Central memory CD8-positive, alpha-beta T cell (primary cell): Measurements from ENCODE around the gene ARHGAP45.

Experiments used
- ATAC-seq: fragments of 150-1000 bp; cut with Tn5 transposase; replicated peaks from 2 replicates; pipeline ENCODE4 v1.10.0; 2022; ENCODE audit warnings: mild to moderate bottlenecking, moderate FRiP score, moderate number of reproducible peaks; ENCODE audit not compliant: poor library complexity, severe bottlenecking; ENCODE audit errors: extremely low read depth
- DNase-seq, 2 donors: peaks; one replicate each; pipeline ENCODE4 v3.0.0; 2021; ENCODE audit warnings: low spot score in 2 of 2
- H3K27ac Mint-ChIP-seq: one replicate; pipeline ENCODE4 v1.8.0; 2022; ENCODE audit warnings: low read depth, mild to moderate bottlenecking, moderate library complexity, mixed read lengths
- H3K27me3 Mint-ChIP-seq: one replicate; pipeline ENCODE4 v1.8.0; 2022; ENCODE audit warnings: mixed read lengths
- H3K36me3 Mint-ChIP-seq: one replicate; pipeline ENCODE4 v1.8.0; 2022; ENCODE audit warnings: mild to moderate bottlenecking, moderate library complexity, mixed read lengths; ENCODE audit not compliant: insufficient read depth
- H3K4me1 Mint-ChIP-seq: one replicate; pipeline ENCODE4 v1.8.0; 2022; ENCODE audit warnings: mixed read lengths
- H3K4me3 Mint-ChIP-seq: one replicate; pipeline ENCODE4 v1.8.0; 2022; ENCODE audit warnings: mild to moderate bottlenecking, moderate library complexity, mixed read lengths
- H3K9me3 Mint-ChIP-seq: one replicate; pipeline ENCODE4 v1.8.0; 2022; ENCODE audit warnings: mixed read lengths

The ARHGAP45 gene

DNA sequence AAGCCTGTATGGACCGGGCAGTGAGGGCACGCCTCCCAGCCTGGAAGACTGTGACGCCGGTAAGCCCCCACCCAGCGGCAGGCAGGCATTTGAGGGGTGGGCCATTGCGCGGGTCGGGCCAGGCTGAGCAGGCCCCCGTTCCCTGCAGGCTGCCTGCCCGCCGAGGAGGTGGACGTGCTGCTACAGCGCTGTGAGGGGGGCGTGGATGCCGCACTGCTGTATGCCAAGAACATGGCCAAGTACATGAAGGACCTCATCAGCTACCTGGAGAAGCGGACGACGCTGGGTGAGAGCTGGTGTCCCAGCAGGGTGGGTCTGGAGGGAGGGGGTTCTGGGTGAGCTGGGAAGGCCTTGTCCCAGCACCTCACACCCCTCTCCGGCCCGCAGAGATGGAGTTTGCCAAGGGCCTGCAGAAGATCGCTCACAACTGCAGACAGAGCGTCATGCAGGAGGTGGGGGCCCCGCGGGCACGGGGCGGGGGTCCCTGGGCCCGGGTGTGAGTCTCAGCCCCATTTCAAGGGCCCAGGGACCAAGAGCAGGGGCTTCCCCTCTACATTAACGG is 7.1 kb downstream of the ARHGAP45 start:
- Mint-ChIP-seq H3K4me1 (peaks cover 45% of the 10 kb centered on the region), H3K4me3 (peak overlapping the region; percentile 69), H3K27ac (peak overlapping the region; percentile 98), H3K36me3 (peaks cover 88% of the 10 kb centered on the region), H3K9me3 (no peaks in the 10 kb centered on the region), H3K27me3 (no peaks in the 10 kb centered on the region)
- DNase-seq (no peak), ATAC-seq (no peak)

DNA sequence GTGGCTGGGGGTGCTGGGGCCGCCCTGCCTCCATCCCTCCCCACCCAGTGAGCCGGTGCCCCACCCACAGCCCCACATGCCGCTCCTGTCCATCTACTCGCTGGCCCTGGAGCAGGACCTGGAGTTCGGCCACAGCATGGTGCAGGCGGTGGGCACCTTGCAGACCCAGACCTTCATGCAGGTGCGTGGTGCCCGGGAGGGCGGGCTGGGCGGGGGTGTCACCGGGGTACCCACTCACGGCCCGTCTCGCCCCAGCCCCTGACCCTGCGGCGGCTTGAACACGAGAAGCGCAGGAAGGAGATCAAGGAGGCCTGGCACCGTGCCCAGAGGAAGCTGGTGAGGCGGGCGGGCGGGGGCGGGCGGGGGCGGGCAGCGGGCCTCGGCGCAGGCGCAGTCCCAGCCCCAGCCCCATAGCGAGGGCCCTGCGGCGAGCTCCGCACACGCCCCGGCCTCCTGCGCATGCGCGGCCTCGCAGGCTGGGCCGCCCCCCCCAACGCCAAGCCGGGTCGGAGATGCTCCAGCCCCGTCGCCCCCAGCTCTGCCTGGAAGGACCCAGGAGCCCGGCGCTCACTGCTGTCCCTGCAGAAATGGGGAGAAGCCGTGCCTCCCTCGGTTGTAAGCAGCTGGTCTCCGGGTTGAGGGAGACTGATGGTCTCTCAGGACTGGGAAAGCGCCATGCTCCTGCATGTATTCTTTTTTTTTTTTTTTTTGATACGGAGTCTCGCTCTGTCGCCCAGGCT is 7.7 kb downstream of the ARHGAP45 start:
- Mint-ChIP-seq H3K27ac (peak overlapping the region; percentile 98), H3K27me3 (no peaks in the 10 kb centered on the region), H3K4me1 (peaks cover 39% of the 10 kb centered on the region), H3K4me3 (peak overlapping the region; percentile 69), H3K9me3 (no peaks in the 10 kb centered on the region), H3K36me3 (peaks cover 89% of the 10 kb centered on the region)
- ATAC-seq (peak; percentile 21), DNase-seq (peak; percentile 86 to 93)

DNA sequence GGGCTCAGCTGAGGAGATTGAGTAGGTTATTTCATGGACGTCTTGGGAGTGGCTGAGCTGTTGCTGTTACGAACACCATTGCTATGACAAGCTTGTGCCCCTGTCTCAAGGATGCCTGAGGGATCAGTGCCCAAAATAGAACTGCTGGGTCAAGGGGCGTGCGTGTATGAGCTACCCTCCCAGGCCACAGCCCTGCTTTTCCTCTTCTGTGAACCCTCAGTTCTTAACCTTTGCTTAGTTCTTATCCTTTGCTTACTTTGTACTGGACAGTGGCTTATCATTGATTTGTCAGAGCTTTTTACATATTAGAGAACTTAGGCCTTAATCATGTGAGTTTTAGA is 9.0 kb downstream of the ARHGAP45 start:
- no peaks in the 10 kb centered on the region for H3K9me3 Mint-ChIP-seq
- peaks cover 90% of the 10 kb centered on the region for H3K36me3 Mint-ChIP-seq
- DNase-seq (no peak), ATAC-seq (no peak)
- H3K4me1 Mint-ChIP-seq = peaks cover 44% of the 10 kb centered on the region
- peak overlapping the region; percentile 96 for H3K27ac Mint-ChIP-seq
- H3K4me3 Mint-ChIP-seq = peak overlapping the region; percentile 69
- H3K27me3 Mint-ChIP-seq = no peaks in the 10 kb centered on the region

DNA sequence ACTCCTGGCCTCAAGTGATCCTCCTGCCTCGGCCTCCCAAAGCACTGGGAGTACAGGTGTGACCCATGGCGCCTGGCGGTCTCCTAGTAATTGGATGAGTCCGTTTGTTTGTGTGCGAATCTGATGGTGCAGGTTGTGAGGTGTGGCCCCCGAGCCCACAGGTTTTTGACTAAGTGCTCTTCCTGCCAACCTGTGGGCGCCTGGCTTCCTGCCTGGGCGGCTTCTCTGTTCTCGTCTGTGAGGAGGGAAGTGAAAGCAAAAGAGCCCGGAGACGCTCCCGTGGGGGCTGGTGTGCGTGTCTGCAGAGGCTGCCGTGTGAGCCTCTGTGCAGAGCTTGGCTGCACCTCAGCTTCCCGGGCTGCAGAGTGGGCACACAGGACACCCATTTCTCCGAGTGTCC is 10.0 kb downstream of the ARHGAP45 start:
- no peaks in the 10 kb centered on the region for H3K9me3 Mint-ChIP-seq
- DNase-seq = peak; percentile 78 to 92
- H3K36me3 Mint-ChIP-seq = peaks cover 94% of the 10 kb centered on the region
- peaks cover 43% of the 10 kb centered on the region for H3K4me1 Mint-ChIP-seq
- no peaks in the 10 kb centered on the region for H3K27me3 Mint-ChIP-seq
- peak overlapping the region; percentile 96 for H3K27ac Mint-ChIP-seq
- peak overlapping the region; percentile 83 for H3K4me3 Mint-ChIP-seq
- peak; percentile 86 for ATAC-seq

DNA sequence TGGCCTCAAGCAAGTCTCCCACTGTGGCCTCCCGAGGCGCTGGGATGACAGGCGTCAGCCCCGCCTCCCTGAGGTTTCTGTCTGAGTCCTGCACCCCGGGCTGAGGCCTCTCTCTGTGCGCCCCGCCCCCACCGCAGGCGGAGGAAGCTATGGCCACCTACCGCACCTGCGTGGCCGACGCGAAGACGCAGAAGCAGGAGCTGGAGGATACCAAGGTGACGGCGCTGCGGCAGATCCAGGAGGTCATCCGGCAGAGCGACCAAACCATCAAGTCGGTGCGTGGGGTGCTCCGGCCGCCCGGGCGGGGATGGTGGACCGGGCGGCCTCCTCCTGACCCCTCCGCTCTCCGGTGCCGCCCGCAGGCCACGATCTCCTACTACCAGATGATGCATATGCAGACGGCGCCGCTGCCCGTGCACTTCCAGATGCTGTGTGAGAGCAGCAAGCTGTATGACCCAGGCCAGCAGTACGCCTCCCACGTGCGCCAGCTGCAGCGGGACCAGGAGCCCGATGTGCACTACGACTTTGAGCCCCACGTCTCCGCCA is 12.7 kb downstream of the ARHGAP45 start:
- H3K9me3 Mint-ChIP-seq = no peaks in the 10 kb centered on the region
- peaks cover 31% of the 10 kb centered on the region for H3K4me1 Mint-ChIP-seq
- H3K36me3 Mint-ChIP-seq = peaks cover 94% of the 10 kb centered on the region
- H3K27me3 Mint-ChIP-seq = no peaks in the 10 kb centered on the region
- no peak for ATAC-seq
- H3K4me3 Mint-ChIP-seq = peak overlapping the region; percentile 83
- no peak for DNase-seq
- H3K27ac Mint-ChIP-seq = peak overlapping the region; percentile 96

DNA sequence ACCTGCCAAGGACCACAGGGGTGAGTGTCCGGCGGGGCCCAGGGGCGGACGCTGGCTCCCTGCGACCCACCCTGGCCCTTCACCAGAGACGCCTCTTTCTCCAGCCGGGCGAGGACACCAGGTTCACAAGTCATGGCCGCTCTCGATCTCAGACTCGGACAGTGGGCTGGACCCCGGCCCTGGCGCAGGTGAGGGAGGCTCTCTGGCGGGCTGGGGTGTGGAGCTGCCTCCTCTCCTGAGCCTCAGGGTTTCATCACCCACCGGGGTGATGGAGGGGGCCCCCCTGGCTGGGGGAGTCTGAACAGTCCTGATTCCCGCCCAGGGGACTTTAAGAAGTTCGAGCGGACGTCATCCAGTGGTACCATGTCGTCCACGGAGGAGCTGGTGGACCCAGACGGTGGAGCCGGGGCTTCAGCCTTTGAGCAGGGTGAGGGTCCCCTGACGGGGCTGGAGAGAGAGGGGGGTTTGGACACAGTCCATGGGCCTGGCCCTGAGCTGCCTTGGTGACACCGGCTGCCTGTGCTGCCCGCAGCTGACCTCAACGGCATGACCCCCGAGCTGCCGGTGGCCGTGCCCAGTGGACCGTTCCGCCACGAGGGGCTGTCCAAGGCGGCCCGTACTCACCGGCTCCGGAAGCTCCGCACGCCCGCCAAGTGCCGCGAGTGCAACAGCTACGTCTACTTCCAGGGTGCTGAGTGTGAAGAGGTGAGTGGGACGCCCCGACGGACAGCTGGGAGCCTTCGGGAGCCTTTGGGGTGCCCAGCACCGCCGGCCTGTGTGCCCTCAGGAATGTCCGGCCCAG is 13.6 kb downstream of the ARHGAP45 start:
- Mint-ChIP-seq H3K27ac (peak overlapping the region; percentile 96), H3K4me1 (peaks cover 37% of the 10 kb centered on the region), H3K27me3 (no peaks in the 10 kb centered on the region), H3K4me3 (peak overlapping the region; percentile 83), H3K9me3 (no peaks in the 10 kb centered on the region), H3K36me3 (peaks cover 94% of the 10 kb centered on the region)
- no peak for ATAC-seq
- DNase-seq = no peak

DNA sequence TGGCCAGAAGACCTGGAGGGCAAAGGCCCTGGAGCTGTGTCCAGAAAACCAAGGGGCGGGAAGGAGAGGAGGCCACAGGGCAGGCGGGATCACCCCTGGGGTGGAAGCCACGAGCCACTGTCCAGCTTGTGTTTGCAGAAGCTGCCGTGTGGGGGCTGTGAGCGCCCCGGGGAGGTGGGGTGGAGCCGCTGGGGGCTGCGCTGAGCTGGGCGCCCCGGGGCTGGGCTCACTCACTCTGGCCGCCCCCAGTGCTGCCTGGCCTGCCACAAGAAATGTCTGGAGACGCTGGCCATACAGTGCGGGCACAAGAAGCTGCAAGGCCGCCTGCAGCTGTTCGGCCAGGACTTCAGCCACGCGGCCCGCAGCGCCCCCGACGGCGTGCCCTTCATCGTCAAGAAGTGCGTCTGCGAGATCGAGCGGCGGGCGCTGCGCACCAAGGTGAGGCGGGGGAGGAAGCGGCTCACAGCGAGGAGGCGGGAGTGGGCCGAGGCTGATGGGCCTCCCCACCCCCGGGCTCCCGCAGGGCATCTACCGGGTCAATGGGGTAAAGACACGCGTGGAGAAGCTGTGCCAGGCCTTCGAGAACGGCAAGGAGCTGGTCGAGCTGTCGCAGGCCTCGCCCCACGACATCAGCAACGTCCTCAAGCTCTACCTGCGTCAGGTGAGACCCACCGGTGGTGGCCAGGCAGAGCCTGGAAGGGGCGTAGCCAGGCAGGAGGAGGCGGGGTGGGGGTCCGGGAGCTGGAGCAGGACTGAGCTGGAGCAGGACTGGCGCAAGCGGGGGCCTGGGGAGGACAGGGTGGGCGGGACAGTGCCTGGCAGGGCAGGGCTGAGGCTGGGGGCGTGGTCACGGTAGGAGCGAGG is 14.6 kb downstream of the ARHGAP45 start:
- Mint-ChIP-seq H3K27ac (peak overlapping the region; percentile 96), H3K4me1 (peaks cover 32% of the 10 kb centered on the region), H3K36me3 (peaks cover 94% of the 10 kb centered on the region), H3K4me3 (peak overlapping the region; percentile 83), H3K27me3 (no peaks in the 10 kb centered on the region), H3K9me3 (no peaks in the 10 kb centered on the region)
- DNase-seq (no peak), ATAC-seq (no peak)

DNA sequence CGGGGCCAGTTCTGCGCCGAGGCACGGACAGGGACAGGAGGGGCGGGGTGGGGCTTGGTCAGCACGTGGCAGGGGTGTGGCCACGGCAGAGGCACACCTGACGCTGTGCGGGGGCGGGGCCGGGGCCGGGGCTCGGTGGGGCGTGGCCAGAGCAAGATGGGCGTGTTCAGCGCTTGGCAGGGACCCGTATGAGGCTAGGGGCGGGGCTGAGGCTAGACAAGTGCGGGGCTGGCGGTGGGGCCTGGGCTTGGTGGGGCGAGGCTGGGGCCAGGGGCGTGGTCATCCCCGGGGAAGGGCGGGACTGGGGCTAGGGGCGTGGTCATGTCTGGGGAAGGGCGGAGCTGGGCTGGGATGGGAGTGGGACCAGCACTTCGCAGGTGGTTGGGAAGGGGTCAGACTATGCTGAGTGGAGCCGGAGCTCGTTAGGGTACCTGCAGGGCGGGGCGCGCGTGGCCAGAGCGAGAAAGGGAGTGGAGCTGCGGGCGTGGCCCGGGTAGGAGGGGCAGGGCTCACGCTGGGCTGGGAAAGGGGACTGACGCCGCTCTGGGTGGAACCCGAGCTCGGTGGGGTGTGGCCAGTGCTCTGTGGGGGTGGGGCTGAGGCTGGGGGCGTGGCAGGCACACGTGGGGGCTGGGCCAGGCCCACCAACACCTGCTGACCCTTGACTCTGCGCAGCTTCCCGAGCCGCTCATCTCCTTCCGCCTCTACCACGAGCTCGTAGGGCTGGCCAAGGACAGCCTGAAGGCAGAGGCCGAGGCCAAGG is 15.4 kb downstream of the ARHGAP45 start:
- no peaks in the 10 kb centered on the region for H3K9me3 Mint-ChIP-seq
- peak; percentile 68 for ATAC-seq
- H3K4me1 Mint-ChIP-seq = peaks cover 26% of the 10 kb centered on the region
- H3K36me3 Mint-ChIP-seq = peaks cover 94% of the 10 kb centered on the region
- peak overlapping the region; percentile 96 for H3K27ac Mint-ChIP-seq
- peak overlapping the region; percentile 83 for H3K4me3 Mint-ChIP-seq
- peak; percentile 66 to 76 for DNase-seq
- H3K27me3 Mint-ChIP-seq = no peaks in the 10 kb centered on the region

DNA sequence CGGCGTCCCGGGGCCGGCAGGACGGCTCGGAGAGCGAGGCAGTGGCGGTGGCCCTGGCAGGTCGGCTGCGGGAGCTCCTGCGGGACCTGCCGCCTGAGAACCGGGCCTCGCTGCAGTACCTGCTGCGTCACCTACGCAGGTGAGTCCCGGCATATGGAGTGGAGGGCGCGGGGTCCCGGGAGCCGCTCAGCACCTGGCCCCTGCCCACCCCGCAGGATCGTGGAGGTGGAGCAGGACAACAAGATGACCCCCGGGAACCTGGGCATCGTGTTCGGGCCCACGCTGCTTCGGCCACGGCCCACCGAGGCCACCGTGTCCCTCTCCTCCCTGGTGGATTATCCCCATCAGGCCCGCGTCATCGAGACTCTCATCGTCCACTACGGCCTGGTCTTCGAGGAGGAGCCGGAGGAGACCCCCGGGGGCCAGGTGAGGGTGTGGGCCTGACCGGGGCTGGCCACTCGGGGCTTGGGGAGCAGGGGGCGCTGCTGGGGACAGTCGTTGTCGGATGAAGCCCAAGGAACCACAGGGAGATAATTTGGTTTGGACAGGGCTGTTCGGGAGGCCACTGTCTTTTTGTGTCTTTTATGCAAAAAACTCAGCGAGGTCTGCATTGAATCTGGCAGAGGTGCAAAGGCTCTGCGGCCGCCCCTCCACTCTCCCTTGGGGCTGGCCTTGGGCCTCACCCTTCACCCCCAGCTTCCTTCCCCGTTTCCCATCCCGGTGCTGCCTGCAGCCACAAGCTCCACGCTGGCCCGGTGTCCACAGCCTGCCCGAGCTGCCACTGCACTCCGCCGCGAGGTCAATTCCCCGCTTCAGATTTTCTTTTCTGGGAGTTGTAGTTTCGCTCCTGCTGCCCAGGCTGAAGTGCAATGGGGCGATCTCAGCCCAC is 16.2 kb downstream of the ARHGAP45 start:
- Mint-ChIP-seq H3K9me3 (no peaks in the 10 kb centered on the region), H3K4me1 (peaks cover 34% of the 10 kb centered on the region)
- DNase-seq = no peak

DNA sequence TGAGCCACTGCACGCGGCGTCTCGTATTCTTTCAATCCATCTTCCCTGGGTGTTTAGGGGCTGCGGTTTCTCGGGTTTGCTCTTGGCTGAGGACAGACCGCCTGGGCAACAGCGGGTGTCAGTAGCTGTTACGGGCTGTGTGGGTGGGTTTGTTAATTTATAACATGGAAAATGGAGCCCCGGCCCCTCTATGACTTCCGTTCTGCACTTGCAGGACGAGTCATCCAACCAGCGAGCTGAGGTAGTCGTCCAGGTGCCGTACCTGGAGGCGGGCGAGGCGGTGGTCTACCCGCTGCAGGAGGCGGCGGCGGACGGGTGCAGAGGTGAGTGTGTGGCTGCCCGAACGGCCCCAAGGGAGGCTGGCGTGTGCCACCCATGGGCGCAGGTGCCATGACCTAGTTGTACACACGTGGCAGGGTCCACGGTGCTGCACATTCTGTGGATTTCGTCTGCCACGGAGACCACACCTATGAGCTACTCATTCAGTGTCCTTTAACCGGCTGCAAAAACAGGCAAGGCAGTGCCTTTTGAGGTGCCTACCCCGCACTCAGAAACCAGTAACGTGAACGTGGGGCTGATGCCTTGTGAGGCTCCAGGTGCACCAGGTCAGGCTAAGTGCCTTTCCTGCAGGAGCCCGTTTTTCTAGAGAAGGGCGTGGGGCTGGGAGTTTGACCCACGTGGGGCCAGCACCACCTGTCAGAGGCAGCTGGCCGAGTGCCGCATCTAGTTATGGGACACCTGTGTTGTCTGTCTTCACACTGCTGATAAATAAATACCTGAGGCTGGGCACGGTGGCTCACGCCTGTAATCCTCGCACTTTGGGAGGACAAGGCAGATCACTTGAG is 17.3 kb downstream of the ARHGAP45 start:
- Mint-ChIP-seq H3K27me3 (no peaks in the 10 kb centered on the region), H3K9me3 (no peaks in the 10 kb centered on the region), H3K27ac (peak overlapping the region; percentile 92), H3K4me3 (peak overlapping the region; percentile 65), H3K36me3 (peaks cover 93% of the 10 kb centered on the region), H3K4me1 (peaks cover 39% of the 10 kb centered on the region)
- DNase-seq (no peak), ATAC-seq (no peak)

More for the DNA sequence above, 16.2 kb downstream of the ARHGAP45 start:
- no peaks in the 10 kb centered on the region for H3K27me3 Mint-ChIP-seq
- H3K36me3 Mint-ChIP-seq = peaks cover 95% of the 10 kb centered on the region
- ATAC-seq = no peak
- peak overlapping the region; percentile 78 for H3K27ac Mint-ChIP-seq
- peak overlapping the region; percentile 46 for H3K4me3 Mint-ChIP-seq
